NCI-H69 (cell line): ENCODE measurements around the gene SAMD8.
A peak's percentile ranks its signal among the peaks of the same experiment; 100 is the strongest.
"Not testable (repeated sequence)": the region's sequence is repeated elsewhere in the genome, so short reads cannot be mapped to it uniquely, and the experiment has no call there.

Experiments
- DNase-seq: peaks from one replicate; lab custom pipeline; 2025; lab: John Stamatoyannopoulos, UW

Gene SAMD8

GRCh38 chr10:75107756-75108683, 3.4 kb upstream of the SAMD8 start:
- DNase-seq = no peak

GRCh38 chr10:75108684-75109458, 2.6 kb upstream of the SAMD8 start:
- DNase-seq = peak; percentile 49

- DNase-seq = no peak
Measured at GRCh38 chr10:75109459-75109778, 2.0 kb upstream of the SAMD8 start.

- no peak for DNase-seq
Measured at GRCh38 chr10:75110006-75110632, 1.3 kb upstream of the SAMD8 start.

- peak; percentile 70 for DNase-seq
Measured at GRCh38 chr10:75111907-75112679, 637 bp downstream of the SAMD8 start.

- DNase-seq = no peak
Measured at GRCh38 chr10:75115137-75115536, 3.7 kb downstream of the SAMD8 start.

GRCh38 chr10:75116941-75117775, 5.7 kb downstream of the SAMD8 start:
- DNase-seq = not testable (repeated sequence)

GRCh38 chr10:75117995-75118394, 6.5 kb downstream of the SAMD8 start:
- no peak for DNase-seq

- DNase-seq = not testable (repeated sequence)
Measured at GRCh38 chr10:75119444-75120066, 8.1 kb downstream of the SAMD8 start.

GRCh38 chr10:75121322-75121721, 9.9 kb downstream of the SAMD8 start:
- DNase-seq = no peak

- no peak for DNase-seq
Measured at GRCh38 chr10:75122505-75122904, 11.0 kb downstream of the SAMD8 start.

GRCh38 chr10:75123088-75123682, 11.7 kb downstream of the SAMD8 start:
- DNase-seq = no peak

- no peak for DNase-seq
Measured at GRCh38 chr10:75126277-75126676, 14.8 kb downstream of the SAMD8 start.

- no peak for DNase-seq
Measured at GRCh38 chr10:75127471-75127870, 16.0 kb downstream of the SAMD8 start.

- DNase-seq = not testable (repeated sequence)
Measured at GRCh38 chr10:75128985-75129384, 17.5 kb downstream of the SAMD8 start.

GRCh38 chr10:75129537-75129936, 18.1 kb downstream of the SAMD8 start:
- no peak for DNase-seq

- DNase-seq = not testable (repeated sequence)
Measured at GRCh38 chr10:75133701-75134100, 22.2 kb downstream of the SAMD8 start.

GRCh38 chr10:75136346-75136745, 24.9 kb downstream of the SAMD8 start:
- peak; percentile 30 for DNase-seq

GRCh38 chr10:75137533-75138438, 26.3 kb downstream of the SAMD8 start:
- peak; percentile 6 for DNase-seq
